Loucy (cell line): ENCODE data around the gene TMEM248.

Source experiments
- EZH2phosphoT487 ChIP-seq: fragments of 200-600 bp; IDR thresholded peaks from 2 replicates; pipeline ENCODE4 v1.6.1; 2018; ENCODE audit warnings: antibody characterized with exemption, mild to moderate bottlenecking, moderate library complexity, borderline replicate concordance
- TF ChIP-seq, protein P1 (sequence below): fragments of 200-600 bp; sonication (generic); conservative IDR thresholded peaks from 2 replicates; pipeline ENCODE4 v1.5.1; 2014; ENCODE audit warnings: mild to moderate bottlenecking, antibody characterized with exemption, low read length

- TF ChIP-seq, protein P1, sequence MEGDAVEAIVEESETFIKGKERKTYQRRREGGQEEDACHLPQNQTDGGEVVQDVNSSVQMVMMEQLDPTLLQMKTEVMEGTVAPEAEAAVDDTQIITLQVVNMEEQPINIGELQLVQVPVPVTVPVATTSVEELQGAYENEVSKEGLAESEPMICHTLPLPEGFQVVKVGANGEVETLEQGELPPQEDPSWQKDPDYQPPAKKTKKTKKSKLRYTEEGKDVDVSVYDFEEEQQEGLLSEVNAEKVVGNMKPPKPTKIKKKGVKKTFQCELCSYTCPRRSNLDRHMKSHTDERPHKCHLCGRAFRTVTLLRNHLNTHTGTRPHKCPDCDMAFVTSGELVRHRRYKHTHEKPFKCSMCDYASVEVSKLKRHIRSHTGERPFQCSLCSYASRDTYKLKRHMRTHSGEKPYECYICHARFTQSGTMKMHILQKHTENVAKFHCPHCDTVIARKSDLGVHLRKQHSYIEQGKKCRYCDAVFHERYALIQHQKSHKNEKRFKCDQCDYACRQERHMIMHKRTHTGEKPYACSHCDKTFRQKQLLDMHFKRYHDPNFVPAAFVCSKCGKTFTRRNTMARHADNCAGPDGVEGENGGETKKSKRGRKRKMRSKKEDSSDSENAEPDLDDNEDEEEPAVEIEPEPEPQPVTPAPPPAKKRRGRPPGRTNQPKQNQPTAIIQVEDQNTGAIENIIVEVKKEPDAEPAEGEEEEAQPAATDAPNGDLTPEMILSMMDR: no peak
- TF ChIP-seq EZH2phosphoT487: no peak
These were observed 12.4 kb downstream of the TMEM248 start for GRCh38 chr7:66933469-66933868.
